Measurements from ENCODE around the gene ATRX.

DNA sequence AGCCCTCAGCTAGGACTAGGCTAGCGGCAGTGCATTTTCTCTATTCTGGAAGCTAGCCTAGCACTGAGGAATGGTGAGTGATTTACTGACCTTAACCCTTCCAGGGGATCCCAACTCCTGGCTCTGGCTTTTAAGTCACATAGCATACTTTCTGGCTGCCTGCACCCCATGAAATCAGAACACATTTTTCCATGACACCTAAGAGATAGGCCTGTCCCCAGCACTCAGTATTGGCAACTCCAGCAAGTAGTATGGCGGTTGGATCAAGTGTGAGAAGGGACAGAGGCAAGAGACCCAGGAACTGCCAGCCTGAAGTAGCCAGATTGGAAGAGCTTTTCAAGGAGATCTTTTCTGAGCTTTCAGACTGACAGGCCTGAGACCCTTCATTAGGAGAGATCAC is 330.6 kb downstream of the ATRX start:
- no peak for TF ChIP-seq ZNF473 (tag by site-specific recombination; IDR thresholded peaks at IDR 0.05)
- TF ChIP-seq, protein P1, sequence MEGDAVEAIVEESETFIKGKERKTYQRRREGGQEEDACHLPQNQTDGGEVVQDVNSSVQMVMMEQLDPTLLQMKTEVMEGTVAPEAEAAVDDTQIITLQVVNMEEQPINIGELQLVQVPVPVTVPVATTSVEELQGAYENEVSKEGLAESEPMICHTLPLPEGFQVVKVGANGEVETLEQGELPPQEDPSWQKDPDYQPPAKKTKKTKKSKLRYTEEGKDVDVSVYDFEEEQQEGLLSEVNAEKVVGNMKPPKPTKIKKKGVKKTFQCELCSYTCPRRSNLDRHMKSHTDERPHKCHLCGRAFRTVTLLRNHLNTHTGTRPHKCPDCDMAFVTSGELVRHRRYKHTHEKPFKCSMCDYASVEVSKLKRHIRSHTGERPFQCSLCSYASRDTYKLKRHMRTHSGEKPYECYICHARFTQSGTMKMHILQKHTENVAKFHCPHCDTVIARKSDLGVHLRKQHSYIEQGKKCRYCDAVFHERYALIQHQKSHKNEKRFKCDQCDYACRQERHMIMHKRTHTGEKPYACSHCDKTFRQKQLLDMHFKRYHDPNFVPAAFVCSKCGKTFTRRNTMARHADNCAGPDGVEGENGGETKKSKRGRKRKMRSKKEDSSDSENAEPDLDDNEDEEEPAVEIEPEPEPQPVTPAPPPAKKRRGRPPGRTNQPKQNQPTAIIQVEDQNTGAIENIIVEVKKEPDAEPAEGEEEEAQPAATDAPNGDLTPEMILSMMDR (tag by site-specific recombination; IDR thresholded peaks at IDR 0.05): no peak
- TF ChIP-seq ZNF561 (tag by site-specific recombination; IDR thresholded peaks at IDR 0.05; ENCODE audit: borderline replicate concordance): no peak
- TF ChIP-seq, protein P2, sequence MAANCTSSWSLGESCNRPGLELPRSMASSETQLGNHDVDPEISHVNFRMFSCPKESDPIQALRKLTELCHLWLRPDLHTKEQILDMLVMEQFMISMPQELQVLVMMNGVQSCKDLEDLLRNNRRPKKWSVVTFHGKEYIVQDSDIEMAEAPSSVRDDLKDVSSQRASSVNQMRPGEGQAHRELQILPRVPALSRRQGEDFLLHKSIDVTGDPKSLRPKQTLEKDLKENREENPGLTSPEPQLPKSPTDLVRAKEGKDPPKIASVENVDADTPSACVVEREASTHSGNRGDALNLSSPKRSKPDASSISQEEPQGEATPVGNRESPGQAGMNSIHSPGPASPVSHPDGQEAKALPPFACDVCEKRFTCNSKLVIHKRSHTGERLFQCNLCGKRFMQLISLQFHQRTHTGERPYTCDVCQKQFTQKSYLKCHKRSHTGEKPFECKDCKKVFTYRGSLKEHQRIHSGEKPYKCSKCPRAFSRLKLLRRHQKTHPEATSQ (tag by site-specific recombination; IDR thresholded peaks at IDR 0.05): no peak
- no peak for TF ChIP-seq ZNF521 (tag by site-specific recombination; IDR thresholded peaks at IDR 0.05)
